Ectodermal cell (in vitro differentiated cells): ENCODE results near the gene WDR64.
A peak's percentile ranks its signal among the peaks of the same experiment; 100 is the strongest.

Source experiments
- H3K27ac ChIP-seq: 2 replicates; pipeline ENCODE4 v1.7.0; 2013; ENCODE audit warnings: mild to moderate bottlenecking, low read depth, low read length; ENCODE audit not compliant: insufficient read depth, poor library complexity, severe bottlenecking
- H3K27me3 ChIP-seq: 2 replicates; pipeline ENCODE4 v1.7.0; 2013; ENCODE audit warnings: mild to moderate bottlenecking, low read length; ENCODE audit not compliant: insufficient read depth, control insufficient read depth, poor library complexity, severe bottlenecking
- H3K36me3 ChIP-seq: one replicate; pipeline ENCODE4 v1.7.0; 2013; ENCODE audit warnings: low read length; ENCODE audit not compliant: control insufficient read depth, insufficient read depth
- H3K4me1 ChIP-seq: one replicate; pipeline ENCODE4 v1.7.0; 2013; ENCODE audit warnings: low read length; ENCODE audit not compliant: control insufficient read depth, insufficient read depth
- H3K4me3 ChIP-seq: 2 replicates; pipeline ENCODE4 v1.7.0; 2013; ENCODE audit warnings: low read depth, low read length, control low read depth; ENCODE audit not compliant: insufficient read depth
- H3K9me3 ChIP-seq: 2 replicates; pipeline ENCODE4 v1.7.0; 2013; ENCODE audit warnings: mild to moderate bottlenecking, low read length, moderate library complexity; ENCODE audit not compliant: control insufficient read depth
- WGBS, 2 experiments: methylation state at CpG; one replicate each; pipeline ENCODE4 v1.1.7; 2013; ENCODE audit warnings: missing lambda C conversion rate in 2 of 2; 5-methylcytosine and 5-hydroxymethylcytosine counted together

Gene WDR64

GRCh38 chr1:241612533-241613477, 39.3 kb upstream of the WDR64 start:
- H3K27me3 ChIP-seq: no peaks in the 10 kb centered on the region
- H3K4me1 ChIP-seq: peaks cover 2% of the 10 kb centered on the region
- no peak overlapping the region for H3K4me3 ChIP-seq
- WGBS, 2 experiments: 89 to 94% methylated on average over 7 of the region's 9 CpGs
- H3K9me3 ChIP-seq: no peaks in the 10 kb centered on the region
- H3K27ac ChIP-seq: no peak overlapping the region
- no peaks in the 10 kb centered on the region for H3K36me3 ChIP-seq

GRCh38 chr1:241614144-241614543, 37.9 kb upstream of the WDR64 start:
- WGBS, 2 experiments: 83 to 84% methylated on average over 4 of the region's 4 CpGs
- Histone ChIP-seq H3K4me3 (no peak overlapping the region), H3K27me3 (no peaks in the 10 kb centered on the region), H3K27ac (no peak overlapping the region), H3K9me3 (no peaks in the 10 kb centered on the region), H3K4me1 (peaks cover 2% of the 10 kb centered on the region), H3K36me3 (no peaks in the 10 kb centered on the region)

- Histone ChIP-seq H3K27me3 (no peaks in the 10 kb centered on the region), H3K4me1 (peaks cover 2% of the 10 kb centered on the region), H3K4me3 (no peak overlapping the region), H3K36me3 (no peaks in the 10 kb centered on the region), H3K27ac (no peak overlapping the region), H3K9me3 (no peaks in the 10 kb centered on the region)
- 81 to 84% methylated on average over 4 of the region's 4 CpGs for WGBS, 2 experiments
These were observed 37.5 kb upstream of the WDR64 start for GRCh38 chr1:241614572-241614971.

- H3K36me3 ChIP-seq: no peaks in the 10 kb centered on the region
- H3K27me3 ChIP-seq: no peaks in the 10 kb centered on the region
- 88 to 90% methylated on average over 8 of the region's 8 CpGs for WGBS, 2 experiments
- no peak overlapping the region for H3K4me3 ChIP-seq
- H3K4me1 ChIP-seq: peaks cover 2% of the 10 kb centered on the region
- H3K27ac ChIP-seq: peak overlapping the region; percentile 13
- H3K9me3 ChIP-seq: no peaks in the 10 kb centered on the region
These were observed 36.8 kb upstream of the WDR64 start for GRCh38 chr1:241615043-241615974.

GRCh38 chr1:241617426-241617825, 34.7 kb upstream of the WDR64 start:
- H3K36me3 ChIP-seq: no peaks in the 10 kb centered on the region
- no peak overlapping the region for H3K4me3 ChIP-seq
- peaks cover 2% of the 10 kb centered on the region for H3K4me1 ChIP-seq
- no peaks in the 10 kb centered on the region for H3K9me3 ChIP-seq
- no peak overlapping the region for H3K27ac ChIP-seq
- WGBS, 2 experiments: 92 to 99% methylated on average over 7 of the region's 7 CpGs
- H3K27me3 ChIP-seq: no peaks in the 10 kb centered on the region

- Histone ChIP-seq H3K9me3 (no peaks in the 10 kb centered on the region), H3K4me1 (no peaks in the 10 kb centered on the region), H3K36me3 (no peaks in the 10 kb centered on the region), H3K27me3 (no peaks in the 10 kb centered on the region), H3K4me3 (no peak overlapping the region), H3K27ac (no peak overlapping the region)
- 96 to 98% methylated on average over 4 to 5 of the region's 5 CpGs for WGBS, 2 experiments
These were observed 29.4 kb upstream of the WDR64 start for GRCh38 chr1:241622669-241623068.

GRCh38 chr1:241624935-241625334, 27.1 kb upstream of the WDR64 start:
- no peaks in the 10 kb centered on the region for H3K9me3 ChIP-seq
- no peak overlapping the region for H3K4me3 ChIP-seq
- H3K27me3 ChIP-seq: no peaks in the 10 kb centered on the region
- no peaks in the 10 kb centered on the region for H3K36me3 ChIP-seq
- H3K4me1 ChIP-seq: no peaks in the 10 kb centered on the region
- WGBS, 2 experiments: 96 to 100% methylated on average over 2 of the region's 2 CpGs
- H3K27ac ChIP-seq: no peak overlapping the region

- no peak overlapping the region for H3K27ac ChIP-seq
- 84 to 86% methylated on average over 6 to 8 of the region's 9 CpGs for WGBS, 2 experiments
- H3K9me3 ChIP-seq: no peaks in the 10 kb centered on the region
- no peaks in the 10 kb centered on the region for H3K27me3 ChIP-seq
- no peaks in the 10 kb centered on the region for H3K4me1 ChIP-seq
- no peak overlapping the region for H3K4me3 ChIP-seq
- peaks cover 4% of the 10 kb centered on the region for H3K36me3 ChIP-seq
These were observed 24.4 kb upstream of the WDR64 start for GRCh38 chr1:241627453-241628259.

GRCh38 chr1:241630005-241630404, 22.1 kb upstream of the WDR64 start:
- H3K4me3 ChIP-seq: no peak overlapping the region
- H3K27ac ChIP-seq: no peak overlapping the region
- no peaks in the 10 kb centered on the region for H3K4me1 ChIP-seq
- H3K9me3 ChIP-seq: no peaks in the 10 kb centered on the region
- H3K27me3 ChIP-seq: no peaks in the 10 kb centered on the region
- peaks cover 7% of the 10 kb centered on the region for H3K36me3 ChIP-seq
